CD4-positive, alpha-beta T cell treated with Interleukin-12 subunit alpha and Interleukin-12 subunit beta, for 1 hour (primary cell): Measurements from ENCODE around the gene ECI2.
"Not testable (repeated sequence)": the region's sequence is repeated elsewhere in the genome, so short reads cannot be mapped to it uniquely, and the experiment has no call there.

Experiments
- DNase-seq: peaks from one replicate; pipeline ENCODE4 v3.0.0-alpha.2; 2020

ECI2 gene

GRCh38 chr6:4093288-4093687 lies 42.1 kb downstream of the ECI2 start:
- no peak for DNase-seq

GRCh38 chr6:4091941-4092340 lies 43.4 kb downstream of the ECI2 start:
- DNase-seq = no peak

- DNase-seq = not testable (repeated sequence)
Observed at GRCh38 chr6:4090043-4090442, 45.3 kb downstream of the ECI2 start.

GRCh38 chr6:4088704-4089103 lies 46.7 kb downstream of the ECI2 start:
- no peak for DNase-seq

DNA sequence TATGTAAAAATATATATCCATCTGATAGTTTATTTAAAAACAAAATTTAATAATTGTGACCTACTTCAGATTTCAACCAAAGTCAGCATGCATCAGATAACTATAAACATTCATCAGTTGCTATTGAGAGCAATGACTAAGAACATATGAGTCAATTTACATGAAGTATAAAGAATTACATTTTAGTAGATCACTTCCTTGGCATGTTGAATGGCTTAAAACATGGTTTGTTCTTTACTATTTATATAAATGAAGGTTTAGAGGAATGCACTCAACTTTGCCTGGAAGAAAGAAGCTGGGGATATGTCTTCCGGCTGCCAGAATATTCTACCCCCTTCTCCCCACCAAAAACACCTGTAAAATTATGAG lies 50.1 kb downstream of the ECI2 start:
- DNase-seq = no peak

DNA sequence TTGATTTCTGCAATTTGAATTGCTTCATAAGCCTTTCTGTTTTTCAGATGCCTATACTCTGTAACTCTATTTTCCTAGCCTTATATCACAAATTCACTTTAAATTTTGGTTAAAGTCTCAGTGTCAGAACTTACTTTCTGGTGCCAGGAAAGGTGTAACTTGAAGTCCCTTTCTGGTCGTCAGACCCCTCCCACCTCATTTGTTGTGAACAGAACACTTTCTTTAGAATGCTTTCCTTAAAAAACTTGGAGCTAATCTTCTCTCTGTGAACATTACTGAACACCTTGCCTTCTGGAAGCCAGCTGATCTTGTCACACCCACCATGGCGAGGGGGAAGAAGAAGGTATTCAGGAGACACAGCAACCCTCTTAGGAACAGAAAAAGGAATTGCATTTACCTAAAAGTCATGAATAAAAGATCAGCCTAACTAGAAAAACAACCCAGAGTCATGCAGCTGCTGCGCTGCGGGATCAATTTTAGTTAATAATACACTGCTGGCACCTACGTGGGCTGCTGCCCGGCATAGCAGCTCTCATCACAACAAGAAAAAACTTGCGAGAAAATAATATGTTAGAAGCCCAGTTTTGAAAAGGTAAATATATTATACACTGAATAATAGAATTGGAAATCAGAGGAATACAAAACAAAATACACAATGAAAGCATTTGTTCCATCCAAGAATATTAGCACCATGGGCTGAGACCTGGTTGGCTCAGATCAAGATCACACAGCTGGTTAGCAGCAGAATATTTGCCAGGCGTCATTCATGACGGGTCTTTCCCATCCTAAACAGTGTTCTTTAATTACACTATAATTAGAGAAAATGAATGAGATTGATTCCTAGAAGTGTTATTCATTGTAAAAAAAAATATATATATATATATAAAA lies 50.7 kb downstream of the ECI2 start:
- DNase-seq = no peak

DNA sequence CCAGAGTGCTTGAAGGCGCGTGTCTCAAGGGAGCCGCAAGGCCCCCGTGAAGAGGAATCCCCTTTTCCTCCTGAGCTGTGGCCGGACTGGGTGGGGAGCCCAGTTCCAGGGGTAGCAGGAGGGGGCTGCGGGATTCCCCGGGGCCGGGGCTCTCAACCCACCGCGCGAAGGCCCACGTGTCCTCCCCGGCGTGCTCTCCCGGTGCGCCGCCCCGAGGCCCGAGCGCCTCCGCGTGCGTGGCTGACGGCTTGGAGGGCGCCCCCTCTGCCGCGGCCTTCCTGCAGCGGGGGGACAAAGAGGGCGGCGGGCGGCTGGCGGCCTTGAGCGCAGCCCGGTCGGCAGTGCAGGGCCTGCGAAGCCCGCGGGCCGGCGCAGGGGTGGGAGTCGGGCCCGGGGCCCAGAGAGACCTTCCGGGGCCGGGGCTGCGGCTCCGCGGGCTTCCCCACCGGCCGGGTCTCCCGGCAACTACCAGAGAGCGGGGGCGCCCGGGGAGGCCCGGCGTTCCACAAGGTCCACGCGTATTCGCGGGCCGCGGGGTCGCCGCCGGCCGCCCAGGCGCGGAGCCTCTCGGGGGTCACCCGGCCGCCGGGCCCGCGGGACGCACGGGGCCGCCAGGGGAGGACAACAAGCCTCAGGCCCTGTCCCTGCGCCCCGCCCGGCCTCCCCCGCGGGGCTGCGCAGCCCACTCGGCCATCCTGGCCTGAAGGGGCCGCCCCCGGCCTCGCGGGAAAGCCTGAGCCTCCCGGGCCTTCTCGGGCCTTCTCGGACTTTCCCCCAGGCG lies 56.5 kb downstream of the ECI2 start, which contains the start of gene FAM217A:
Gene FAM217A (minus strand): TSS at position 447 of the 781 bp plus-strand sequence. CDS start 1,723 bp downstream, outside the sequence.
- no peak for DNase-seq

- DNase-seq = no peak
Observed at GRCh38 chr6:4074478-4075235, 60.7 kb downstream of the ECI2 start.

DNA sequence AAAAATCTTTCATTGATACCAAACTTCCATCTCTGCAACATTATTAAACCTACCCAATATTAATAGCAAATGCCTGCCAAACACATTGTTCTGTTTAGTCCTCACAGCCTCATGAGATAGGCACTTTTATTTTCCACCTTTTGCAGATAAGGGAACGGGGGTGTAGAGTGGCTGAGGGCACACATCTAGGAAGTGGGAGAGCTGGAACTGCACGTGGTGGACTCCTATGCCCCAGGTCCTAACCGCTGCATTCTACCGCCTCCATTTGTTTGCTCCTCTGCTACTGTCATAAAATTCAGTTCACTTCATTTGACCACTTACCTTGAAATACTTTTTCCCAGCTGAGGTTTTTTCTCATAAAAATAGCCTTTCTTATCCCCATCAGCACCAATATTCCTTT lies 64.0 kb downstream of the ECI2 start:
- DNase-seq = no peak

- DNase-seq = no peak
Observed at GRCh38 chr6:4069199-4069598, 66.2 kb downstream of the ECI2 start.

DNA sequence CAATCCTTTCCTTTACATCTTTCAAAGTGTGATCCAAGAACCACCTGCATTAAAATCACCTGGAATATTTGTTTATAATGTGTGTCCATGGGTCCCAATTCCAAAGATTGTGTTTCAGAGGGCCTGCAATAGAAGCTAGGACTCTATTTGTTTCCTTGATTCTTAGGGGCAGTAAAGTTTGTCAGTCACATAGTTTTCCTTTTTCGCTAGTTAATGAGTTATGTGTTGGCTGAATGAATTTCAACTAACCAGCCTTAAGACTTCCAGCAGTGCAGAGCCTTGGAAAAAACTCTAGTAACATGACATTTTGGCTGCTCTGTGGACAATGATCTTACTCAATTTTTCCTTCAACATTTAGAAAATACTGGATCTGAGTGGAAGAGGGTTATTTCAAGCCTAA lies 67.7 kb downstream of the ECI2 start:
- no peak for DNase-seq

DNA sequence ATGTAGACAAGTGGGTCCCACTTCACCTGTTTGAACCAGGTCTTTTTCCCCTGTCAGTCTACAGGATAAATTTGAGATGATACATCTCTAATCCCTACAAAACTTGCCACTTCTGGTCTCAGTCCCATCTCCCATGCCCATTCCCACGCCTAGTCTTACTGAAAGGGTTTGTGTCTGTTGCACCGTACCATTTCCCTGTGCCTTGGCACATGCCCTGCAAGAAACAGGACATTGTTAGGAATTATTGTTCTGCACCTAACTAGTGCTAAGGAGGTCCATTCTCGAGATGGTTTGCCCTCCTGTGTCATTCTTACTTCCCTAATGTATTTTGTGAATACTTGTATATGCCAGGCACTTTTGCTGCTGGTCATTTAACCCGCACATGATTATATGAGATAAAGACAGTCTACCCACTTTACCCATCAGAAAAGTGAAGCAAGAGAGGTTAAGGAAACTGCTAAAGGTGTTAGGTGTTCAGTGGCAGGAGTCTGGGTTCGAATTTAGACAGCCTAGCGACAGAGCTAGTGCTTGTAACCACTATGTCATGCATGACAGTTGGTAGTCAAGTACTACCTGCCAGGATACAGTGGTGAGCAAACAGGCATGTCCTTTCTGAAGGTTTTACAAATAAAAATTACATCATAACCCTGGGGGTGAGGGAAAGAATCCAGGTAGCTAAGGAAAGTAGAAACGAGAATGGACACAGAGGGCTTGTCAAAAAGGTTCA lies 69.2 kb downstream of the ECI2 start:
- DNase-seq = no peak
